Activated T-cell treated with anti-CD3 and anti-CD28 coated beads for 4 hours (primary cell): Measurements from ENCODE around the gene NCR1.
"Not testable (repeated sequence)": the region's sequence is repeated elsewhere in the genome, so short reads cannot be mapped to it uniquely, and the experiment has no call there.

Experiments
- DNase-seq: peaks from one replicate; pipeline ENCODE4 v3.0.0-alpha.2; 2020

The NCR1 gene

GRCh38 chr19:54916822-54917221 lies 10.9 kb downstream of the NCR1 start:
- no peak for DNase-seq

DNA sequence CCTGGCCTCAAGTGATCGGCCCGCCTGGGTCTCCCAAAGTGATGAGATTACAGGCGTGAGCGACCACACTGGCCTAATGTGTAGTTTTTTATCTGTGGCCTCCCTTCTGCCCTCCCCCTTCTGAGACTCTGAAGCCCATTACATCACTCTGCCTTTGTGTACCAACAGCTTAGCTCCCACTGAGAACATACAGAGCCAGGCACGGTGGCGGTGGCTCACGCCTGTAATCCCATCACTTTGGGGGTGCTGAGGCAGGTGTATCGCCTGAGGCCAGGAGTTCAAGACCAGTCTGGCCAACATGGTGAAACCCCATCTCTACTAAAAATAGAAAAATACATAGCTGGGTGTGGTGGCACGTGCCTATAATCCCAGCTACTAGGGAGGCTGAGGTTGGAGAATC lies 12.6 kb downstream of the NCR1 start:
- DNase-seq, result no peak

GRCh38 chr19:54919646-54920563 lies 14.0 kb downstream of the NCR1 start:
- DNase-seq, result not testable (repeated sequence)

- no peak for DNase-seq
Measured at GRCh38 chr19:54921082-54921481, 15.1 kb downstream of the NCR1 start.

DNA sequence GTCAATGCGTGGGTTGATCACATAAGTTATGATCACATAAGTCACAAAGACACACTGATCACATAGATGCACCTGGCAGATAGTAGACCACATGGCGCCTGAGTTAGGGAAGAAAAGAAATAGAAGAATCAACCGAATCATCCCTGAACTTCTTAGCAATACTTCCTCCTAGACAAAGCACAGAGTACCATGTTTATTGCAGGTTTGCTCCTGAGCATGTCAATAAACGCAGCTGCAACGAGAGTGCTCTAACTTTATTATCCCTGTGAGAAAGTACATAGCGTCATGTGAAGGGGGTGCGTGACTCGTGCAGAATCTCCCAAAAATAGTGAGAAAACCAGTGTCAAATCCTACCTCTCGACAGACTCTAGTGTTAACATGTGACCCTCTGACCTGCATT lies 17.3 kb downstream of the NCR1 start:
- no peak for DNase-seq

DNA sequence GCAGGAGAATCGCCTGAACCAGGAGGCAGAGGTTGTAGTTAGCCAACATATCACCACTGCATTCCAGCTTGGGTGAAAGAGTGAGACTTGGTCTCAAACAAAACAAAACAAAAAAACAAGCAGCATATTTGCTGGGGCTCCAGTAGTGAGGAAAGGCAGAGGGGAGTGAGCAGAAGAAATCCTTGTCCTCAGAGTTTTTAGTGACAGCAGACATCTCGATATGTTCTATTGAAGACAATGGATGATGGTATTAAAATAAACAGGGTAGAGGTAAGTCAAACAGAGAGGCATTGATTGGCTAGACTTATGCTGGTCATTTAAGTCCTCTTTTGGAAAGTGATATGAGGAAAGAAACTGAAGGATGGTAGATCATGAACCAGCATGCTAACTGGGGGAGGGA lies 22.4 kb downstream of the NCR1 start:
- DNase-seq, result no peak

- no peak for DNase-seq
Measured at GRCh38 chr19:54937926-54938325, 32.0 kb downstream of the NCR1 start.

- no peak for DNase-seq
Measured at GRCh38 chr19:54938906-54939305, 33.0 kb downstream of the NCR1 start.

- not testable (repeated sequence) for DNase-seq
Measured at GRCh38 chr19:54939538-54939937, 33.6 kb downstream of the NCR1 start.

- not testable (repeated sequence) for DNase-seq
Measured at GRCh38 chr19:54943772-54944361, 37.9 kb downstream of the NCR1 start.

DNA sequence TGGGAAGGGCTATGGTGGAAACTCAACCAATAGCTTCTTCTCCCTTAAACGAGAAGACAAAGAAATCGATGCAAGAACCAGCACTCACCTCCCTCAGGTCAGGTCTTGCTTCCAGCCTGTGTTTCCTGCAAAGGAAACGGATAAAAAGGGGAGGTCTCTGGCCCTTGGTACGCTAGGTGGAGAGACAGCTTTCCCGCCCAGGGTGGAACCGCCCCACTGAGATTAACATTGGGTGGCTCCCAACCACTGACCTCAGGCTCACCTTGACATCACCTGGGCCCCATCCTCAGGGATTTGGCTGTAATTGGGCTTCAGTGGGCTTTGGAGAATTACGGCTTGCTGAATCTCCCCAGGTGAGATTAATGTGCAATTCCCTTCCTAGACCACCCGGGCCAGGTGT lies 41.4 kb downstream of the NCR1 start, which contains the start of gene NLRP7:
Gene NLRP7 (minus strand): TSS at position 150 of the 400 bp plus-strand sequence.
- DNase-seq, result no peak

- no peak for DNase-seq
Measured at GRCh38 chr19:54949412-54949811, 43.5 kb downstream of the NCR1 start.

DNA sequence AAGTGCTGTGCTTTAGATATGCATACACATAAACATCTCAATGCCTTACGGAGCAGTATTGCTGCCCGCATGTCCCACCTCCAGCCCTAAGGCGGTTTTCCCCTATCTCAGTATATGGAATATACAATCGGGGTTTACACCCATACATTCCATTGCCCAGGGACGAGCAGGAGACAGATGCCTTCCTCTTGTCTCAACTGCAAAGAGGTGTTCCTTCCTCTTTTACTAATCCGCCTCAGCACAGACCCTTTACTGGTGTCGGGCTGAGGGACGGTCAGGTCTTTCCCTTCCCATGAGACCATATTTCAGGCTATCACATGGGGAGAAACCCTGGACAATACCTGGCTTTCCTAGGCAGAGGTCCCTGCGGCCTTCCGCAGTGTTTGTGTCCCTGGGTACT lies 44.6 kb downstream of the NCR1 start:
- not testable (repeated sequence) for DNase-seq

- DNase-seq, result no peak
Measured at GRCh38 chr19:54952591-54953344, 46.8 kb downstream of the NCR1 start.

DNA sequence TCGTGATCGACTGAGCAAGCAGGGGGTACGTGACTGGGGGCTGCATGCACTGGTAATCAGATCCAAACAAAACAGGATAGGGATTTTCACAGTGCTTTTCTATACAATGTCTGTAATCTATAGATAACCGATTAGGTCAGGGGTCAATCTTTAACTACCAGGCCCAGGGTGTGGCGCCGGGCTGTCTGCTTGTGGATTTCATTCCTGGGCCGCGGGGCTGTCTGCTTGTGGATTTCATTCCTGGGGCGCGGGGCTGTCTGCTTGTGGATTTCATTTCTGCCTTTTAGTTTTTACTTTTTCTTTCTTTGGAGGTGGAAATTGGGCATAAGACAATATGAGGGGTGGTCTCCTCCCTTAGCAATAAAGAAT lies 47.4 kb downstream of the NCR1 start:
- DNase-seq, result not testable (repeated sequence)

GRCh38 chr19:54955376-54955775 lies 49.4 kb downstream of the NCR1 start:
- no peak for DNase-seq

DNA sequence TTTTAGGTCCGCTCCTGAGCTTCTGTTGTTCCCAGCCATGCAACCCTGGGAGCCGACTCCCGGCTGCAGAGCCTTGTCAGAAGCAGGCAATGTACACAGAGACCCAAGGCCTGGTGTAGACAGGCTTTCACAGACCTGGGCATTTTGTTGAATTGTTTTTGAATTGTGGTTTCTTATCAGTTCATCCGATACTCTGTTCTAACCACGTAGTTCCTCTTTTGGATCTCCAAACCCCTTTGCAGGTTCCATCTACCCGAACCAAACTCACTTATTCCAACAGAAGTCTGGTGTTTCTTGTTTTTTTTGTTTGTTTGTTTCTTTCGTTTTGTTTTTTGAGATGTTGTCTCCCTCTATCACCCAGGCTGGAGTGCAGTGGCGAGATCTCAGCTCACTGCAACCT lies 53.9 kb downstream of the NCR1 start:
- DNase-seq, result no peak
